Measurements from ENCODE around the gene BCO2.
"Not testable (repeated sequence)": the region's sequence is repeated elsewhere in the genome, so short reads cannot be mapped to it uniquely, and the experiment has no call there.

Gene BCO2

GRCh38 chr11:112174789-112175598 is at the start of gene BCO2:
Gene BCO2, plus strand, starts transcription at chr11:112175512. Its CDS starts 90 bp downstream, at chr11:112175602.
- DNase-seq: peak; percentile 27

- no peak for DNase-seq
Measured at GRCh38 chr11:112127056-112127455, 48.3 kb upstream of the BCO2 start.

- DNase-seq: peak; percentile 98
Measured at GRCh38 chr11:112128483-112129121, 46.7 kb upstream of the BCO2 start.

- no peak for DNase-seq
Measured at GRCh38 chr11:112129656-112130055, 45.7 kb upstream of the BCO2 start.

GRCh38 chr11:112132737-112133136 is 42.6 kb upstream of the BCO2 start:
- no peak for DNase-seq

GRCh38 chr11:112134473-112134872 is 40.8 kb upstream of the BCO2 start:
- no peak for DNase-seq

- no peak for DNase-seq
Measured at GRCh38 chr11:112143597-112143996, 31.7 kb upstream of the BCO2 start.

GRCh38 chr11:112150517-112150916 is 24.8 kb upstream of the BCO2 start:
- no peak for DNase-seq

GRCh38 chr11:112156153-112156955 is 19.0 kb upstream of the BCO2 start:
- no peak for DNase-seq

GRCh38 chr11:112156956-112157766 is 18.2 kb upstream of the BCO2 start:
- DNase-seq: peak; percentile 28

GRCh38 chr11:112159098-112160065 is 15.9 kb upstream of the BCO2 start:
- no peak for DNase-seq

GRCh38 chr11:112160091-112160848 is 15.0 kb upstream of the BCO2 start:
- DNase-seq: no peak

GRCh38 chr11:112161012-112161411 is 14.3 kb upstream of the BCO2 start:
- DNase-seq: no peak

GRCh38 chr11:112162200-112162599 is 13.1 kb upstream of the BCO2 start:
- not testable (repeated sequence) for DNase-seq

GRCh38 chr11:112162761-112163546 is 12.4 kb upstream of the BCO2 start:
- DNase-seq: no peak

- DNase-seq: peak; percentile 16
Measured at GRCh38 chr11:112163875-112164685, 11.2 kb upstream of the BCO2 start, which contains the start of gene IL18. Gene IL18, minus strand, starts transcription at chr11:112164094. Its CDS starts 9,041 bp downstream, at chr11:112155053.

GRCh38 chr11:112165049-112165448 is 10.3 kb upstream of the BCO2 start:
- no peak for DNase-seq

- no peak for DNase-seq
Measured at GRCh38 chr11:112166562-112166961, 8.8 kb upstream of the BCO2 start.

- no peak for DNase-seq
Measured at GRCh38 chr11:112167145-112167544, 8.2 kb upstream of the BCO2 start, which contains the start of gene TEX12. Gene TEX12, plus strand, starts transcription at chr11:112167372. Its CDS starts 1,897 bp downstream, at chr11:112169269.

Data from DMS153 (cell line).